IPS DF 6.9 (cell line): ENCODE measurements around the gene TCF12.

Source experiments
- DNase-seq: peaks from one replicate; pipeline ENCODE4 v3.0.0-alpha.2; 2013; ENCODE audit warnings: low read depth, low spot score
- H3K27ac ChIP-seq: one replicate; pipeline ENCODE4 v1.5.1; 2013; ENCODE audit warnings: low read length, control low read depth
- H3K27me3 ChIP-seq: 2 replicates; pipeline ENCODE4 v1.6.1; 2013; ENCODE audit warnings: mild to moderate bottlenecking, low read length; ENCODE audit not compliant: control insufficient read depth, insufficient read depth
- H3K36me3 ChIP-seq: 2 replicates; pipeline ENCODE4 v1.6.1; 2013; ENCODE audit warnings: low read length; ENCODE audit not compliant: control insufficient read depth, insufficient read depth
- H3K4me1 ChIP-seq: 2 replicates; pipeline ENCODE4 v1.6.1; 2013; ENCODE audit warnings: low read length; ENCODE audit not compliant: control insufficient read depth, insufficient read depth
- H3K4me3 ChIP-seq: 2 replicates; pipeline ENCODE4 v1.5.1; 2013; ENCODE audit warnings: mild to moderate bottlenecking, low read length
- H3K9me3 ChIP-seq: 2 replicates; pipeline ENCODE4 v1.6.1; 2013; ENCODE audit warnings: low read length, inconsistent platforms; ENCODE audit not compliant: control insufficient read depth, insufficient read depth
- WGBS: extraction: QIAGEN DNeasy Blood & Tissue Kit; methylation state at CpG from one replicate; pipeline ENCODE4 v1.1.7; 2013; ENCODE audit warnings: mixed read lengths, missing lambda C conversion rate; ENCODE audit not compliant: insufficient read length, insufficient coverage; 5-methylcytosine and 5-hydroxymethylcytosine counted together

Gene TCF12

DNA sequence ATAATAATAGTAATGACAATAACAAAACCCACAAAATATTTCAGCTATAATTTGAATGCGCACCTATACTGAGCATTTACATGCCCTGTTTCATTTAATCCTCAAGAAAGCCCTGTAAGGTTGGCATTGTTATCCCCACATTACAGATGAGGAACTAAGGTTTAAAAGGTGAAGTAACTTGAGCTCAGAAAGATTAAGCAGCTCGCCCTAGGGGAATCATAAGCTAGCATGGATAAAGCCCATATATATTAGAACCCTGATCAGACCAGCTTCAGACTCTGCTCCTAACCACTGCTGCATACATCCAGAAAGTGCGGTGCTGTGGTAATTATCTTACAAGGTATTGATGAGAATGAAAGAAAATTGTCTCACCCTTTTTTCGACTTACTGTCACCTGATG, 316.7 kb downstream of the TCF12 start:
- Histone ChIP-seq H3K36me3 (peaks cover 2% of the 10 kb centered on the region; the same call in 1 of the 2 replicates), H3K4me1 (no peaks in the 10 kb centered on the region)

DNA sequence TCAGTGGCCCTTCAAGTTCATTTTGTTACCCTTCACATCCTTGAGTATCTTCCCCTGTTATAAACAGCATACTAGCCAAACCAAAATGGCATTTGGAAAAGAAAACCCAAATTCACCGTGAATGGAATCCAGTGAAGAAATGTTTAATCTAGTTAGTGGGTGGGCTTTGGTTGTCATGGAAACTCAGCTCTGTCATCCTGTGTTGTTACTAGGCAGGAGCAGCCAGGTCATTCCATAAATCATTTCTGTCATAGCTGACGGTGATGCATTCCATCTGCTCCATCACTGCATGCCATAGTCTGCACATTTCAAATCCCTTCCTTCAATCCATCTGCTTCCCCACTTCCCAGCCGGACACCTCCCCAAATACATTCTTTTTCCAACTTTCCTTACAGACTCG, 317.4 kb downstream of the TCF12 start:
- 100% methylated on average over 2 of the region's 4 CpGs for WGBS

More for the DNA sequence above, 316.7 kb downstream of the TCF12 start:
- no peak for DNase-seq
- H3K9me3 ChIP-seq = no peaks in the 10 kb centered on the region
- no peak overlapping the region for H3K27ac ChIP-seq
- H3K4me3 ChIP-seq = no peak overlapping the region
- no CpG with 5 or more reads among the region's 4 CpGs for WGBS
- no peaks in the 10 kb centered on the region for H3K27me3 ChIP-seq

DNA sequence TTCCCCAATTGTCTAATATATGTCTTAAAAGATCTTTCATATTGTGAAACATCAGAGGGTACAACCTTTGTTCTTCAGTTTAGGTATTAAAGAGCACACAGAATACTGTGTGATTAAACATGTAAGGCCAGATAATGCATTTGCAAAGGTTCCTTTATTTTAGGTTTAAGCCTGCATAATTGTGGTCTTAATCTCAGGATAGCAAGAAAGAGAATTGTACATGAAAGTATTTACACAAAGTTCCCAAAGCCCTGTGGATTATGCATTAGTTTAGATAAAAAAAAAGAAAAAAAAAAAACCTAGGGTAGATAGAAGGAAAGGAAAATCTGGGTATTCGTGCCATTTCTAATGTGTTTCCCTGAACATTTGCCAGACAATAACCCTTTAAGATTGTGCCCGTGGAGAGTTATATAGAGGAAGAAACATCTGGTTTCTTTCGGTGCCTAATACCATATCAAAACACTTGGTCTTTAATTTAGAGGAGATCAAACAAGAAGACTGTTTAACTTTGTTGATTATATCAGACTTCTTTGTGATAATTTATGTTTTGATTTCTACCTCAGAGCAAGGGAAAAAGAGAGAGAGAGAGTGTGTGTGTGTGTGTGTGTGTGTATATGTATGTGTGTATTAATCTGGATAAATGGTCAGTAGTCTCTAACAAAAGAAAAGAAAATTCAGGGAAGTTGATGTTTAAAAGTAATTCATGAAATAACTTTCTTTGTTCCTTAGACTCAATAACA, 318.3 kb downstream of the TCF12 start:
- Histone ChIP-seq H3K4me3 (no peak overlapping the region), H3K9me3 (no peaks in the 10 kb centered on the region), H3K27ac (no peak overlapping the region), H3K27me3 (no peaks in the 10 kb centered on the region), H3K4me1 (no peaks in the 10 kb centered on the region), H3K36me3 (peaks cover 2% of the 10 kb centered on the region; the same call in 1 of the 2 replicates)
- WGBS = no CpG with 5 or more reads among the region's 3 CpGs
- no peak for DNase-seq

More for the DNA sequence above, 317.4 kb downstream of the TCF12 start:
- no peak for DNase-seq
- H3K4me1 ChIP-seq = no peaks in the 10 kb centered on the region
- no peaks in the 10 kb centered on the region for H3K27me3 ChIP-seq
- peaks cover 2% of the 10 kb centered on the region; the same call in 1 of the 2 replicates for H3K36me3 ChIP-seq
- H3K27ac ChIP-seq = no peak overlapping the region
- no peak overlapping the region for H3K4me3 ChIP-seq
- H3K9me3 ChIP-seq = no peaks in the 10 kb centered on the region

DNA sequence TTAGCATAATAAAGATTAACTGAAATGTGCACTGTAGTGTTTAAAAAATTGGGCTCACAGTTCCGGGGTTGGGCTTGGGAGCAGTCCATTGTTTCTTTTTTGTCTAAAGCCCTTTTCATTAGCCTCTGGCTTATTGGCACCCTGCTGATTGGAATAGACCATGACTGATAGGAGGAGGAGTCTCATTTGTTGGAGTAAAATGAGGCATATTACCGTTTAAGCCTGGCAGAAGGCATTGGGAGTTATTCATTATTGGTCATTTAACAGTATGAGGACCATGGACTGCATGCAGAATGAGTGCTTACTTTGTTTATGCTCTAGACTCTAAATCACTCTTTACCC, 318.8 kb downstream of the TCF12 start:
- WGBS = no CpG with 5 or more reads among the region's 2 CpGs
- H3K9me3 ChIP-seq = no peaks in the 10 kb centered on the region
- no peak overlapping the region for H3K27ac ChIP-seq
- H3K4me3 ChIP-seq = no peak overlapping the region
- H3K27me3 ChIP-seq = no peaks in the 10 kb centered on the region
- H3K36me3 ChIP-seq = peaks cover 2% of the 10 kb centered on the region; the same call in 1 of the 2 replicates
- no peaks in the 10 kb centered on the region for H3K4me1 ChIP-seq
- no peak for DNase-seq

DNA sequence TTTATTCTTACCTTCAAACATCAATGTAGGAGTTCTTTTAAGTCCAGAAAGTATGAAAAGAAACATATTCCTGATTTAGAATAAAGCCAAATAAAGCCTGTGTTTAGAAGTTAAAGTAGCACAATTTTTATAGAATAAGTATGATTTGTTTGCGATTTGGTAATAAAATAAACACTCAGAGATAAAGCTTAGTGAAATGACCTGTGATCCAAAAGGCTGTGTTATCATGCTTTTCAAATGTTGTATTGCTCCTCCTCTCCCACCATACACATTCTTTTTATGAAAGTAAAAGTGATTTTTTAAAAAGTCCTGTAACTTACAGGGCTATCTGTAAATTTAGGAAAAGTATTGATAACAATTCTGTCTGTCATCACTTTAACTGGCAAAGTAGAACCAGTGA, 319.2 kb downstream of the TCF12 start:
- no peaks in the 10 kb centered on the region for H3K27me3 ChIP-seq
- H3K36me3 ChIP-seq = peaks cover under 1% of the 10 kb centered on the region; the same call in 1 of the 2 replicates
- 100% methylated on average over 1 of the region's 1 CpG for WGBS
- no peak overlapping the region for H3K27ac ChIP-seq
- no peaks in the 10 kb centered on the region for H3K9me3 ChIP-seq
- no peak for DNase-seq
- no peaks in the 10 kb centered on the region for H3K4me1 ChIP-seq
- no peak overlapping the region for H3K4me3 ChIP-seq

DNA sequence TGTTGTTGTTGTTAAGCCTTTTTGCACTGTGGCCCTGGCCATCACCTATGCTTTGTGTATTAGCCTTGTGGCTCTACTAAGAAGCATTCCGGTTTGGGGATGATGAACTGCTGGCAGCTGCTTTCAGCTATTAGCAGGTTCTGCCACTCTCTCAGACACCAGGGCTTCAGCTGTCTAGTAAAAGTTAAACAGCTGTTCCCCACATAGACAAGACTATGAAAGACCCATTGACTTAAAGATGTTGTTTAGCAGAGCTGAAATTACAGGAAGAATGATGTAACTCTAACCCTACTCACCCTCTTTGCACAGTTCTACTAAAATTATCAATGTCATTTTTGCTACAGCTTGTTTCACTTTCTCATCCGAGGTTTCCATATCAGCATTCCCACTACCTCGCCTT, 326.7 kb downstream of the TCF12 start:
- no CpG with 5 or more reads among the region's 3 CpGs for WGBS
- Histone ChIP-seq H3K36me3 (no peaks in the 10 kb centered on the region), H3K27ac (no peak overlapping the region), H3K27me3 (no peaks in the 10 kb centered on the region), H3K4me1 (no peaks in the 10 kb centered on the region), H3K4me3 (no peak overlapping the region), H3K9me3 (no peaks in the 10 kb centered on the region)
- no peak for DNase-seq

DNA sequence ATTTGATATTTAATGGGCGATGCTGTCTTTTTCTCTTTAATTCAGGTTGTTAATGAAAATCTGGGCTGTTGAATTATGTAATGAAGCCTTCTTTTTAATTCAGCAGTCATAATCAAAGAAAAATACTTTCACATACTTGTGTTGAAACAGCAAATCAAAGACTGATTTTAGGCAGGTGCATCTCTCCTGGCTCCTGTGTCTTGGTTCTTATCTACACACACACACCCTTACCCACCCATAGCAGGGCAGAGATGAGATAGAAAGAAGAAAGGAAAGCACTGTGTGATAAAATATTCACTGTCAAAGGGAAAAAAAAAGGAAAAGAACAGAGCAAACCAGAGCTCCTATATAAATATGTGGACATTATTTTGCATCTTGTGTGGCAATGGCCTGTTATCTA, 327.3 kb downstream of the TCF12 start:
- Histone ChIP-seq H3K9me3 (no peaks in the 10 kb centered on the region), H3K36me3 (no peaks in the 10 kb centered on the region), H3K4me1 (no peaks in the 10 kb centered on the region), H3K4me3 (no peak overlapping the region), H3K27me3 (no peaks in the 10 kb centered on the region), H3K27ac (no peak overlapping the region)
- WGBS = no CpG with 5 or more reads among the region's 1 CpG
- DNase-seq = no peak

DNA sequence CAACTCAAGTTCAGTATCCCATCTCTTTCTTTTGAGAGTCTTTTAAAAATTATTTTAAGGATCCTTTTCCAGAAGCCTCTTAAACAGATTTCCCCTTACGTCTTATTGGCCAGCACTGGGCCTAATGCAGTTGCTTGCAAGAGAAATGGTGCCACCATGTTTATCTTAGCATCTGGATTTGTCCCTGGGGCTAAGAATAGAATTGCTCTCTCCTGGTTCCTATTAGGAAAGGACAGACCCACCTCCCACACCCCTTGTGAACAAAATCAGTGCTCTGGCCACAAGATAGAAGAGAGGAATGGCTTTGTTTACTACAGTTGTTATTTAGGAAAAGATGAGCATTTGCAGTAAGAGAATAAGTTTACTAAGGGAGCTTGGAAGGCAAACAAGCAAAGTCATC, 329.6 kb downstream of the TCF12 start:
- no peaks in the 10 kb centered on the region for H3K4me1 ChIP-seq
- no peak overlapping the region for H3K27ac ChIP-seq
- no peak overlapping the region for H3K4me3 ChIP-seq
- WGBS = no CpG with 5 or more reads among the region's 1 CpG
- no peaks in the 10 kb centered on the region for H3K9me3 ChIP-seq
- no peaks in the 10 kb centered on the region for H3K27me3 ChIP-seq
- no peak for DNase-seq
- no peaks in the 10 kb centered on the region for H3K36me3 ChIP-seq

DNA sequence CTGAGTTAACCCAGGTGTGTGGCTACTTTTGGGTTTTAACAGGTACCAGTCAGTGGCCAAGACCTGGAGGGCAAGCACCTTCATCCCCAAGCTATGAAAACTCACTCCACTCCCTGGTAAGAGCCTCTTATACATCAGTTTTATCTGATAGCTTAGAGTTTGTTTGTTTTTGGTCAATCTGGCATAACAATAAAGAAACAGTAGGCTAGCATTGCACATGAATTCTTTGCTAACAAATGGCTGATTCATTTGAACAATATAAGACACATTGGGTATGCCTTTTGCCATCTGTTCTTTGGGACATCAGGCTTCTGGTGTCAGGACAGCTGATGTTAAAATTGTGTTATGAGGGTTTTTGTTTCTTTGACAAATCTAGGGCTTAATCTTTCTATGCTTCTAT, 332.9 kb downstream of the TCF12 start:
- Histone ChIP-seq H3K27me3 (no peaks in the 10 kb centered on the region), H3K36me3 (no peaks in the 10 kb centered on the region), H3K4me3 (no peak overlapping the region), H3K4me1 (no peaks in the 10 kb centered on the region), H3K27ac (no peak overlapping the region), H3K9me3 (no peaks in the 10 kb centered on the region)
- DNase-seq = no peak

DNA sequence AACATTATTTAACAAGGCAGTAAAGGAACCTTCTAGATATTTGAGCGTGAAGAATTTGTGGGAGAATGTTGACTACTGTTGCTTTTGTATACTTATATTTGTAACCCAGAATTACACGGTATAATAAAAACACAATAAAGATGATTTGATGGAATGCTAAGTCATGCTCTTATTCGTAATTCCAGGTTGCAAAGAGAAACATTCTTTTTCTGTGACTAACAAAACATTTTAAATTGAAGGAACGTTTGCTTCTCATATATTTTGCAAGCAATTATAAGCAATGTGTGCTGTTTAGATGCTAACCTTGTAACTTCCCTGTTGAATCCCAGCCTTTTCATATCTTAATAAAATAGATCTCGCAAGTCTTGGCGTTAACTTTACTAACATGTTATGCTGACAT, 333.5 kb downstream of the TCF12 start:
- no peak overlapping the region for H3K4me3 ChIP-seq
- no peak overlapping the region for H3K27ac ChIP-seq
- no peaks in the 10 kb centered on the region for H3K27me3 ChIP-seq
- H3K36me3 ChIP-seq = no peaks in the 10 kb centered on the region
- DNase-seq = no peak
- H3K4me1 ChIP-seq = no peaks in the 10 kb centered on the region
- no CpG with 5 or more reads among the region's 6 CpGs for WGBS
- H3K9me3 ChIP-seq = no peaks in the 10 kb centered on the region

DNA sequence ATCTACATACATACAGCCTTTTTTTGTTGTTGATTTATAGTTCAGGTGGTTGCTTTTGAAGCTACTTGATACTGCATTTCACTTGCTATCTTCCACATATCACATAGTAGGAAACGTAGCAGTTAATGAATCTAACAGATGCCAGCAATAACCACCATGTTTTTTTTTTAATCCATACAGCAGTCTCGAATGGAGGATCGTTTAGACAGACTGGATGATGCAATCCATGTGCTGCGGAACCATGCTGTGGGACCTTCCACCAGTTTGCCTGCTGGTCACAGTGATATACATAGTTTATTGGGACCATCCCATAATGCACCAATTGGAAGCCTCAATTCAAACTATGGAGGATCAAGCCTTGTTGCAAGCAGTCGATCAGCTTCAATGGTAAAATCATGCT, 334.6 kb downstream of the TCF12 start:
- Histone ChIP-seq H3K9me3 (no peaks in the 10 kb centered on the region), H3K4me3 (no peak overlapping the region), H3K36me3 (no peaks in the 10 kb centered on the region; the same call in 1 of the 2 replicates), H3K4me1 (no peaks in the 10 kb centered on the region), H3K27ac (no peak overlapping the region), H3K27me3 (no peaks in the 10 kb centered on the region)
- no peak for DNase-seq
- WGBS = no CpG with 5 or more reads among the region's 5 CpGs
